Right renal cortex interstitium (tissue), 3 donors: Measurements from ENCODE around the gene MXI1. TPM values are rescaled to one million over a fixed set of nuclear protein-coding genes. Genes with fewer than 3 reads are reported as not detected.
"Not testable (repeated sequence)": the region's sequence is repeated elsewhere in the genome, so short reads cannot be mapped to it uniquely, and the experiment has no call there.

Source experiments
- DNase-seq, 3 donors: peaks; one replicate each; pipeline ENCODE4 v3.0.0-alpha.2; 2013; ENCODE audit warnings: low read depth in 3 of 3, low spot score in 2 of 3
- polyA plus RNA-seq, 3 donors: library from polyadenylated mRNA; unstranded; fragments of 120-200 nt; gene quantifications; one replicate each; pipeline ENCODE4 v1.2.1, GENCODE V29; 2013; ENCODE audit not compliant: insufficient read length in 3 of 3

Gene MXI1
- polyA plus RNA-seq, 3 donors: 45.5 to 49.8 (median 45.9) TPM

DNA sequence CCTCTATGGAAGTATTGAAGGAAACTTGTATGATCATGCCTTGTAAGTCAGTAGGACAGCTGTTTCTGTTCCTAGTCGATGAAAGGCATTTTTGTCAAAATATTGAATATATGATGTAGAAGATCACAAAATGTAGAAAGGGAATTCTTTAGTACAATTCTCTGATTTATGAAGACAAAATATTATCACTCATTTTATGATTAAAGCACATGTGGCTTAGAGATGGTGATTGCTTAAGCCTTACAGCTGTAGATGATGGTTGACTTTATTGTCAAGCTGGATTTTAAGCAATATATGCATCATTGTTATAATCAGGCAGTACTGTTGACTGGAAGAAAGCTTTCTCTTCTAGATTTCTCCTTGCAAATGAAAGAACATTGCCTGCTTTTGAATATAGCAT, 26.4 kb downstream of the MXI1 start:
- no peak for DNase-seq

DNA sequence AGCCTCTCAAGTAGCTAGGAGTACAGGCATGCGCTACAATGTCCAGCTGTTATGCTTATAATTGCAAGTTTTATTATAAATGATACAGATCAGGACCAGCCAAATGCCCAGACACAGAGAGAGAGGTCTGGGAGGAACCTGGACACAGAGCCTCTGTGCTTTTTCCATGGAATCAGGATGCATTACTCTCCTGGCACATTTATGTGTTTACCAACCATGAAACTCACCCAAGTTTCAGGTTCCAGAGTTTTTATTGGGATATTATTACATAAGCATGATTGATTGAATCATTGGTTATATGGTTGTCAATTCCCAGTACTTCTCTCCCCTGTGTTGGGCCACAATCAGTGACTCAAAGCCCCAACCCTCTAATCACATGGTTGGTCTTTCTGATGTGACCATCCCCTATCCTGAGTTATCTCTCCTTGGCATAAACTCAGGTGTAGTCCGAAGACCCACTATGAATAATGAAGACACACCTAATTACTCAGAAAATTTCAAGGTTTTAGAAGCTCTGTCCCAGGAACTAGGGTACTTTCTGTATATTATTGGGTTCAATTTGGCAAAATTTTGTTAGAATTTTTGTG, 30.6 kb downstream of the MXI1 start:
- no peak for DNase-seq

DNA sequence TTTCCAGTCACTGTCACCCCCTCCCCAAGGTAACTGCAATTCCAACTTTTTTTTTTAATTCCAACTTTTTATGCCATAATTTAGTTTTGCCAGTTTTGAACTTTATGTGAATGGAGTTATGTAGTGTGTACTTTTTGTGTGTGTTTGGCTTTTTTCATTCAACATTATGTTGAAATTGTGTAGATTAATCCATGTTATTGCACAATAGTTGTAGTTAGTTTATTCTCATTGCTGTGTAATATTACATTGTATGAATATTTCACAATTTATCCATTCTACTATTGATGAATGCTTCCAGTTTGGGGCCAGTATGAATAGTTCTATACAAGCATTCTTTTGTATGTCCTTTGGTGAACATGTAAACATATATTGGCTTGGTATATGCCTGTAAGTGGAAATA, 32.5 kb downstream of the MXI1 start:
- DNase-seq: no peak

DNA sequence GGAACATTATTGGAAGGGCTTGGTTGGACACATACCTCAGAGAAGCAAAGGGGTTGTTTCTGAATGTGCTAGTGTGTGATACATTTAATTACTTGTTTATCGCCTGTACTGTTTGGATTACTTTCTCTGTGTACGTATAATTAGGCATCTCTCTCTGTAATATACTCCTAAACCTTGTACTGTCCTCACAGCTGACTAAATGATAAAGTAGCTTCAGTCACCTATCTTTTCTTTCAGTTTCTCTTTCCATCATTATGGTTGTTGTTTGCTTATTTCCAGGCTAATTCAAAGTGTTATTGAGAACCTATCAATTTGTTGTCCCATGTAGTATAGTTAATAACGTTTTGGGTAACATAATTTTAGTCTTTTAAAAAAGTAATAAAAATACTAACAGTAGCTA, 34.0 kb downstream of the MXI1 start:
- no peak for DNase-seq

DNA sequence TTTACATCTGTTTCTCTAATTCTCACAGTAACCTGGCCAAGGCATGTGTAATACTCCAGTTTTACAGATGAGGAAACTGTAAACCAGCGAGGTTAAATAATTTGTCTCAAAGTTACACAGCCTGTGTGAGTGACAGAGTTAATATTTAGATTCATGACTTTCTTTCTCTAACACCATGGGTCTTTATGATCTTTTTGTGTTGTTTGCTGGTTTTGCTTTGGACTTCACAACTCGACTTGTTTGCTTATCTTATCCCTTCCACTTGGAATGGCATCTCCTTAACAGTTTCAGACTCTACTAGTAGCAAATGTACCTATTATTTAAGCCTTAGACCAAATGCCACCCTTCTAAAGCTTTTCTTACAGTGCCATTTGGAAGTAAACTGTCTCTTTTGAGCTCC, 34.4 kb downstream of the MXI1 start:
- no peak for DNase-seq

DNA sequence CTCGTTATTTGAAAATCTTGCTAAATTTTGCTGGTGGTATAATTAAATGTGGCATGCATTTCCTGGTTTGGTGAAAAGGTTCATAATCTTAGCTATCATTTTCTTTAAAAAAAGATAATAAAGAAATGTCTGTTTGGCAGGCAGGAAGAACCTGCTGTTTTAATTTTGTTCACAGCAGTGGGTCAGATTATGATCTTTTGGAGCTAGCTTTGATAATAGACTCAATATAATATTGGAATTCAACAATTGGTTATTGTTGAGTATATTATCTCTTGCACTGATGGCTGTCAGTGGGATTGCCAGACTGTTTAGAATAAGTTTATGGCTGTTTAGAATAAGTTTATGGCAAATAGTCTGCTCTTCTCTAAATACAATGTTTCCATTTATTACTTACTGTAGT, 35.1 kb downstream of the MXI1 start:
- DNase-seq: no peak

DNA sequence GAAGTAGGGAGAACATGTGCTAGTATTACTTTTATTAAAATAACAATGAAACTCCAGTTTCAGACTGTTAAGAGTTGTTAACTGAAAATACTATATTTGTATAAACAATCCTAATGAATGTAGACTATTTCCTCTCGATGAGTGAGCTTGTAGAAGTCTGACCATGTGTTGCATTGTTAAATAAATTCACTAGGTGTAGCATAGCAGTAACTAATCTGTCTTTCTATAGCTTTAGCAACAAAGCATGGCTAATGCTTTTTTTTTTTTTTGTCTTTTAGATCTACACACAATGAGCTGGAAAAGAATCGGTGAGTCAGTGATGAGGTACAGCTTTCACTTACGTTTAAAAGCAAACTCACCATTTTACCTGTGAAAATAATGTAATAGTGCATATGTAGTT, 37.1 kb downstream of the MXI1 start:
- DNase-seq: no peak

DNA sequence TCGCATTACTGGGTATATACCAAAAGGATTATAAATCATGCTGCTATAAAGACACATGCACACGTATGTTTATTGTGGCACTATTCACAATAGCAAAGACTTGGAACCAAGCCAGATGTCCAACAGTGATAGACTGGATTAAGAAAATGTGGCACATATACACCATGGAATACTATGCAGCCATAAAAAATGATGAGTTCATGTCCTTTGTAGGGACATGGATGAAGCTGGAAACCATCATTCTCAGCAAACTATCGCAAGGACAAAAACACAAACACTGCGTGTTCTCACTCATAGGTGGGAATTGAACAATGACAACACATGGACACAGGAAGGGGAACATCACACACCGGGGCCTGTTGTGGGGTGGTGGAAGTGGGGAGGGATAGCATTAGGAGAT, 40.4 kb downstream of the MXI1 start:
- DNase-seq: not testable (repeated sequence)

DNA sequence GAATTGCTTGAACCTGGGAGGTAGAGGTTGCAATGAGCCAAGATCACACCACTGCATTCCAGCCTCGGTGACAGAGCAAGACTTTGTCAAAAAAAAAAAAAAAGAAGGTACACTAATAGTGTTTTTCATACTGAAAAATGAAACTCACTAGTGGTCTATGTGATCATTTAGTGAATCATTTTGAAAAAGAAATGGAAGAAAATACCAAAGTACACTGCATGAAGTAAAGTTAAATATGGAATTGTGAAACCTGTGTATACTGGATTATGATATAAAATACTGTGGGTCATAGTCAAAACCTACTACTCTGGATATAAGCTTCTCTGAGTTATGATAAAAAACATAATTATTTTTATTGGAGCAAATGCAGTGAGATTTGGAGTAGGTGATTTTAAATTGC, 42.1 kb downstream of the MXI1 start:
- not testable (repeated sequence) for DNase-seq

DNA sequence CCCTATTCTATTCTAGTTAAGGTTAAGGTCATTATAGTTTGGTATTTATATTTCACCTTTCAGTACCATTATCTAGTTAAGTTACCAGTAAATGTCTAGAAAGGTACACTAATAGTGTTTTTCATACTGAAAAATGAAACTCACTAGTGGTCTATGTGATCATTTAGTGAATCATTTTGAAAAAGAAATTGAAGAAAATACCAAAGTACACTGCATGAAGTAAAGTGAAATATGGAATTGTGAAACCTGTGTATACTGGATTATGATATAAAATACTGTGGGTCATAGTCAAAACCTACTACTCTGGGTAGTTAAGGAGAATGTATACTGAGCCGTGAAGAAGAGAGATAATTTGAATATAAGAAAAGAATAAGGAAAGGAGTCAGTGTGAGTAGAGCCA, 44.0 kb downstream of the MXI1 start:
- DNase-seq: not testable (repeated sequence)

DNA sequence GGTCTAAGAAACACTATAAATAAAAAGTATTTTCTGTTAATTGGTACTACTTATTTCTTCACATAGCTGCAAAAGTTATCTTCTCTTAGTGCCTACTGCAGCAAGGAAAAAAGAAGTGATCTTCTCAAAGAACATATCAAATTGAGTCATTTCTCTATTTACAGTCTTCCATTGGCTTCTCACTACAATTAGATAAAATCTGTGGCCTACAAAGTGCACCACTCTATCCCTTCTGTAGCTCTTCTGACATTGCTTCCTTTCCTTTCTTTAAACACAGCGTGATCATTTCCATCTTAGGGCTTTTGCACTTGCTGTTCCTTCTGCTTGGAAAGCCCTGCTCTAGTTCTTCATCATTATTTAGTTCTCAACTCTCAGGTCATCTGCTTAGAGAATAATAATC, 44.7 kb downstream of the MXI1 start:
- no peak for DNase-seq

DNA sequence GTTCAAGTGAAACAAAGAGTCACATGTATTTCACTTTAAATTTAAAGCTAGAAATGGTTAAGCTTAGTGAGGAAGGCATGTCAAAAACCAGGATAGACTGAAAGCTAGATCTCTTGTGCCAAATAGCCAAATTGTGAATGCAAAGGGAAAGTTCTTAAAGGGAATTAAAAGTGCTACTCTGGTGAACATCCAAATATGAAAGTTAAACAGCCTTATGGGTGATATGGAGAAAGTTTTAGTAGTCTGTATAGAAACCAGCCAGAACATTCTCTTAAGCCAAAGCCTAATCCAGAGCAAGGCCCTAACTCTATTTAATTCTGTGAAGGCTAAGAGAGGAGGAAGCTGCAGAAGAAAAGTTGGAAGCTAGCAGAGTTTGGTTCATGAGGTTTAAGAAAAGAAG, 47.1 kb downstream of the MXI1 start:
- DNase-seq: no peak

DNA sequence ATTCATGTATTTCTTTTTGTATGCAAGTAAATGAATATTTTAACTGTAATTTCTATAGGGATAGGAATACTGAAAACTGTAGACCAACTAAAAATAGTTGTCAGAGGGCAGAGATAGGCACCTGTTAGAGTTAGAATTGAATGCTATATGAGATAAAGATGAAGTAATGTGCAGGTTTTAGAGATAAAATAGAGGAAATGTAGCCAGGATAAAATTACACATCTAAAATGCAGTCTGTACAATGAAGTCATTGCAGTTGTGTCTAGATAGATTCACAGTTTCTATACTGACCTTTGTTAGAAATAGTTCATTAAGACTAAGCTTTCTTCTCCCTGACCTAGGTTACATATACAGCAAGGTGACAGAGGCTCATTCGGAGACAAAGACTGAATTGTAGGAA, 51.1 kb downstream of the MXI1 start:
- no peak for DNase-seq

DNA sequence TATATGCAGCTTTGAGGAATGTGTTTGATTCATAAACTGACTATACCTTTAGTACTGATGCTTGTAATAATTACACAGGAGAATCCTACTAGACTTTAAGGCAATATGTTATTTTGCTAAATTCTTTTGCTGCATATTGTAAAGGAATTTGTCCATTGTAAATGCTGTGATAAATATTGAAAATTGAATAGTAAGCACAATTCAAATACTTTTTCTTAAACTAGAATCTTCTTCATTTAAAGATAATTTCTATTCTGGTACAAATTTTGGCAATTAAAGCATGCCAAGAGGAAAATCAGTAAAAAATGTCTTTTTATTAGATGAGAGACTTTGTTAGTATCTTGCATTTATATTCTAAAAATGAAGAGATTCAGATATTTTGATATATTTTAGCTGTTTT, 51.9 kb downstream of the MXI1 start:
- no peak for DNase-seq

DNA sequence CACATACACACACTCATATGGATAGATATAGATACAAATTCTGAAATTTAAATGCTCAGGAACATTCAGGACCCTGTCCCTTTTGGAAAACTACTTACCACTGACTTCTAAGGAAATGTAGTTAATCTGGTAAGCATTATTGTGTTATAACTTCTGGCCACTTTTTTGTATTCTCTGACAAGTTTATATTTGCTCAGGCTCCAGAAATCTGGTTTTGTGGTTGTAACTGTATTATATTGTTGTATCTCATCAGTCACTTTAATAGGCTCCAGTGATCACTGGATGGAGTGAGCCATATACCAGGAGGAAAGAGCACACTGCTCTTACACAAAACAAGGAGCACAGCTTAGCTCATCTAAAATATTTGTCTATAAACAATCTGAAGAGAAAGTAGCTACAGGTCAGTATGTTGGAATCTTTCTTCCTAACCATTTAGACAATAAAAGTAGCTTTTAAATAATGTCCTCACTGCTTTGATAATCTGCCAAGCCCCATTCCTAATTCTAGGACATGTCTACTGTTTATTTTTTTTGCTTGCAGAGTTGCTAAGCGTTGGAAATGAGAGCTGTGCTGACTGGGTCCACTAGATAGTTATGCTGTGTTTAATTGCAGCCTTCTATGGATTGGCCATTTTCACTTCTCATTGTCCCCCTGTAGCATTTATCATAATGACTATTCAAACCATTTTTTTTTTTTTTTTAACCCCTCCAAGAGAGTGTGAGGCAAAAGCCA, 53.5 kb downstream of the MXI1 start:
- no peak for DNase-seq

DNA sequence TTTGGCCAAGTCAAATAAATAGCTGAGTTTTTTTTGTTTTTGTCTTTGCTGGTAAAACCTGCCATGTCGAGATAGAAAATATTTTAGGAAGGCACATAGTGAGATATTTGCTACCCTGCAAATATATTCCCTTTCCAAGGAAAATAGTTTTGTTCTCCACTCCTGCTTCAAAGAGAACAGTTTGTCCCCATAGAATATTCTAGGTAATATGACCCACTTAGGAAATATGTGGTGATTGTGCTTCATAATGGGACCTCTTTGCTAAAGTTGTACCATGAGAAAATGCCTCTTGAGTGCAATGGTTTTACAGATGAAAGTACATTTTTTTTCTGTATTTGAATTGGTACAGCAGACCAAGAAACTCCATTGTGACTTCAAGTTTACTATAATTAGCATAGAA, 55.8 kb downstream of the MXI1 start:
- no peak for DNase-seq

DNA sequence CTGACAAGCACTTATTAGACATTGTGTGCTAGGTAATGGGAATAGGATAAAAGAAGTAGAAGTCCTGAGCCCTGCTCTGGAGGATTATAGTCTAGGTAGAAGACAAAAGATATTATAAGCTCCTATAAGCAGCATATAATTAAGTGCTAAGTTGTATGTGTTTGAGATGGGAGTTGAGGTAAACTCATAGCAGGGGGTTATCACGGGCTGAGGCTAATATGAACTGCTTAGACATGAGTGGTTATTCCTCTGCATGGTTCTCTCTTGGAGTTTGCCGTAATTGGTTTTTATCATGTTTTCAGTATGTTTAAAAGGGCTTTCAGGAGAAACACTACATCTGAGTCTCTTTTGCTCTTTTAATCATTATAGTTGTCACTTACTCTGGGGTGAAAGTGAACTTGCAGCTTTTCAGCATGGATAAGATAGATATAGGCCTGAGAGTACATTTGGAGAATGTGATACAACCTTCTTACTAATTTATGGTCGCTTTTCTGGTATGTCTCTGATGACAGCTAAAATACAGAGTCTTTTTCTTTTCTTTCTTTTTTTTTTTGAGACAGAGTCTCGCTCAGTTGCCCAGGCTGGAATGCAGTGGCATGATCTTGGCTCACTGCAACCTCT, 58.3 kb downstream of the MXI1 start:
- DNase-seq: no peak

DNA sequence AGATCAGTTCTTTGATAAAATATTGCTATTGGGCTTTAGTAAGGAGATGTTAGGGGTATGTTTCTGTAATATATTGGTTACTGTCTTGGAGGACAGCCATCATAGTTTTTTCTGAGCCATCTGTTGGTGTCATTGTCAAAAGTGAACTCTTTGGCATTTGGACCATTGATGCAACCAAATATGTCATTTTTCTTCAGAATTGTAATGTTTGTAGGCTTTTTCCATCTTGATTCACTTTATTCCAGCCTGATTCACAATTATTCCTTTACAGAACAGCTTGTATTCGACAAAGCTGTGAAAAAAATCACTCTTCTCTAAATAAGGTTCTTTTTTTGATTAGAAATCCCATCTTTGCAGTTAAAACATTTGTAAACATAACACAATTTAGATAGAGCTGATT, 59.9 kb downstream of the MXI1 start:
- DNase-seq: no peak

DNA sequence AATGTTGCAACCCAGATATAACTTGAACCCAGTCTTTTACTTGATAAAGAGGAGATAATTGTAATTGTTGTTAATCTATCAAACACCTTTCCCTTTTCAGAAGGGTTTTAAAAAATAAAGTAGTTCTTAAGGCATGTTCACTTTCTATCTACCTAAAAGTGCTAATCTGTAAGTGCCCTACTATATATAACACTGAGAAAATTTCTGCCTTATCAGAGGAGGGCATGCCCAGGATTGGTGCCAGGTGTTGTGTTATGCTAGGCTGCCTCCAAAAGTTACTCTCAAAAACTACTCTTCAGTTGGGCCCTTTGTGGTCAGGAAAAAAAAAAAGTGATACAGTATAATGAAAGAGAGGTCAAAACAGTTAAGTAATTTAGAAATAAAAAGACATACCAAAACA, 61.0 kb downstream of the MXI1 start:
- no peak for DNase-seq

DNA sequence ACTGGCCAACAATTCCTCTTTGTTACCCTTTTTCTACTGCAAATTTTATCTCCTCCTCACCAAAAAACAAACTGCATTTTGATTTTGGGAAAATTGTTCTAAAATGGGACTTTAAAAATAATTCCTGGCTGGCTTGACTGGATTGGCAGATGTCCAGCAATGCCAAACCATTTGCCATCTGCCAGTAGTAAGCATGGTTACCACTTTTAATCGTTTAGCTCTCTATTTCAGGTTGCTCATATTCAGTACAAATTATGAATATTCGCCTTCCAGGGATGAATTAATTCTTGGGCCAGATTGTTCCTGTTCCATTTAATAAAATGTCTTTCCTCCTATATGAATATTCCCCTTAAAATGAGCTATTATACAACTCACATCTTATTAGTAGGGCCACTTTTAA, 61.6 kb downstream of the MXI1 start:
- DNase-seq: no peak

DNA sequence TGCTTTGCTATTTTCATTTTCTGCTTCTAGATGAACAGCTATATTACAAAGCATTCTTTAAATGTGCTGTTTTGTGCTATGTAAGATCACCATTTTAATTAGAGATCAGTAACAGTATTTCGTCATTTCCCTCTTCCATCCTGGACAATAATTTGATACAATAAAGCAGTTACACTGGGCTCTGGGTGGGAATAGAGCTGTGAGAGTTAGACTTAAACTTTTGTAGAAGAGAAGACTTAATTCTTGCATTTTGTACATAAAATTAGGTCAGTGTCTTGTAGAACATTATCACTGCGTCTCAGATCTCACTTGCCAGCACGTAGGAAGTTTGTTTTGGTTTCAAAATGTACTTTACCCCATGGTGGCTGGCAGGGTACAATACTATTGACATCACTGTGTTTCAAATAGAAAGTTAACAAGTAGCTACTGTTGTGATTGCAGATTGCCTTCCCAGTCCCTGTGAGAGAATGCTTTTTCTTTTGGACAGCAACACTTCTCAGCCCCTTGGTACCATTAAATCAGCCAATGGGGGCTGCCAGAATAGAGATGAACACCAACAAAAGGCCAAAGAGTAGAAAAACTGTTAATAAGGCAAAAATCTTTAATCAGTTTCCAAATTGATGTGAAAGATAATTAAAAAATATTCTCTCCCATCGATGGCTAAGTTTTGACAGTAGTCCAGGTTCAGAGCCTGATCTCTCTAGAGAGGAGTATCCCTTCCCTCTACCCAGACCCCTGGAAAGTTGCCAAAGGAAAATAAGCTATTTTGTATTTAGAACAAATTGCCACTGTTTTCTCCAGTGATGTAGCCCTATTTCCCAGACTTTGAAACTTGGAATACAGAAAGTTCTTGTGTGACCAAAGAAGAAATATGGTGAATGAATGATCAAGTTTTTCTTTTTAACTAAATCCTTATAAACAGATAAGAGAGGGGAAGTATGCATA, 62.2 kb downstream of the MXI1 start:
- no peak for DNase-seq
